Breast epithelium (tissue), 4 donors: ENCODE data around the gene SKP1. TPM values are rescaled to one million over a fixed set of nuclear protein-coding genes. Genes with fewer than 3 reads are reported as not detected.

Experiments
- DNase-seq, 2 donors: peaks; one replicate each; pipeline ENCODE4 v3.0.0-alpha.2; 2019; ENCODE audit warnings: low spot score in 2 of 2
- H3K27ac ChIP-seq, 2 donors: fragments of 200-600 bp; sonication (generic) in 1 of 2; one replicate each; pipeline ENCODE4 v1.5.1; 2016 to 2019; ENCODE audit warnings: mild to moderate bottlenecking in 1 of 2
- H3K27me3 ChIP-seq, 2 donors: fragments of 200-600 bp; sonication (generic) in 1 of 2; one replicate each; pipeline versions ENCODE4 v1.5.1 to v1.6.0; 2017 to 2019; ENCODE audit warnings: control low read depth in 1 of 2, mild to moderate bottlenecking in 1 of 2
- H3K36me3 ChIP-seq: fragments of 200-600 bp; one replicate; pipeline ENCODE4 v1.5.1; 2019
- H3K4me1 ChIP-seq, 2 donors: fragments of 200-600 bp; sonication (generic); one replicate each; pipeline ENCODE4 v1.5.1; 2016 to 2019; ENCODE audit warnings: control low read depth in 1 of 2
- H3K4me3 ChIP-seq, 3 donors: fragments of 200-600 bp; sonication (generic); 1 replicate in 2 of 3; 2 replicates in 1 of 3; pipeline ENCODE4 v1.5.1; 2016 to 2019; ENCODE audit warnings: mild to moderate bottlenecking in 3 of 3, moderate library complexity in 2 of 3
- H3K9me3 ChIP-seq, 2 donors: fragments of 200-600 bp; sonication (generic) in 1 of 2; one replicate each; pipeline ENCODE4 v1.5.1; 2016 to 2019; ENCODE audit warnings: control low read depth in 1 of 2
- CTCF ChIP-seq, 3 donors: fragments of 450-650 bp; IDR thresholded peaks; one replicate each; pipeline ENCODE4 v1.5.1; 2016 to 2017; ENCODE audit warnings: antibody characterized with exemption in 3 of 3, mild to moderate bottlenecking in 3 of 3, moderate library complexity in 3 of 3
- POLR2A ChIP-seq: fragments of 450-650 bp; IDR thresholded peaks from one replicate; pipeline ENCODE4 v1.6.1; 2016; ENCODE audit warnings: antibody characterized with exemption, mild to moderate bottlenecking, moderate library complexity
- POLR2AphosphoS5 ChIP-seq, 3 donors: sonication (generic); formaldehyde crosslinking; IDR thresholded peaks; one replicate each; pipeline ENCODE4 v1.6.1; 2017; ENCODE audit warnings: antibody characterized with exemption in 3 of 3
- intact Hi-C: fragments of 100-400 bp; cut with DNase I; formaldehyde crosslinking; loops from one replicate; pipeline ENCODE4 v1.15.1; 2023; ENCODE audit warnings: low total_unique reads
- total RNA-seq, 3 donors: library from RNA; depleted of rRNA; stranded (reverse); fragments of >200 nt; gene quantifications; one replicate each; pipeline ENCODE4 v1.1.0, GENCODE V29; 2016

SKP1 gene
- total RNA-seq, 3 donors from 2014 or later = 158 to 291 (median 259) TPM

- Histone ChIP-seq H3K27ac (peak within 1 kb of the TSS; percentile 76 to 80), H3K36me3 (no peaks in the 10 kb centered on the region), H3K4me3 (peak within 1 kb of the TSS; percentile 47 to 83 (median 59)), H3K4me1 (peaks cover 7 to 10% of the 10 kb centered on the region in 2 donors), H3K27me3 (no peaks in the 10 kb centered on the region), H3K9me3 (no peaks in the 10 kb centered on the region)
- DNase-seq = peak; percentile 62
- TF ChIP-seq POLR2AphosphoS5 (IDR thresholded peaks at IDR 0.05) = peak in 1 of 3 donors; percentile 33
- TF ChIP-seq POLR2A = no peak
- TF ChIP-seq CTCF (IDR thresholded peaks at IDR 0.05) = no peak
- intact Hi-C loops = no loop called here
Measured at GRCh38 chr5:134113902-134114875, 62.6 kb downstream of the SKP1 start, which contains the start of gene TCF7. TSS of gene TCF7 (plus strand) at chr5:134114681. CDS start at chr5:134114907, 226 bp downstream.

GRCh38 chr5:134113363-134113889 lies 63.3 kb downstream of the SKP1 start:
- intact Hi-C loops = no loop called here
- peak overlapping the region; percentile 48 to 80 for H3K27ac ChIP-seq

GRCh38 chr5:134112726-134113362 lies 63.9 kb downstream of the SKP1 start:
- Histone ChIP-seq H3K4me3 (no peak overlapping the region), H3K27me3 (no peaks in the 10 kb centered on the region), H3K36me3 (no peaks in the 10 kb centered on the region), H3K27ac (peak overlapping the region; percentile 48 to 67), H3K9me3 (no peaks in the 10 kb centered on the region), H3K4me1 (peaks cover 7 to 10% of the 10 kb centered on the region in 2 donors)
- intact Hi-C loops = no loop called here
- TF ChIP-seq POLR2AphosphoS5 (IDR thresholded peaks at IDR 0.05) (no peak), CTCF (IDR thresholded peaks at IDR 0.05) (no peak), POLR2A (no peak)
- DNase-seq = no peak

More at GRCh38 chr5:134113363-134113889, 63.3 kb downstream of the SKP1 start:
- Histone ChIP-seq H3K4me1 (peaks cover 7 to 10% of the 10 kb centered on the region in 2 donors), H3K27me3 (no peaks in the 10 kb centered on the region), H3K4me3 (peak overlapping the region; percentile 47 to 83 (median 59)), H3K9me3 (no peaks in the 10 kb centered on the region), H3K36me3 (no peaks in the 10 kb centered on the region)
- no peak for TF ChIP-seq POLR2A
- TF ChIP-seq POLR2AphosphoS5 (IDR thresholded peaks at IDR 0.05) = no peak
- TF ChIP-seq CTCF (IDR thresholded peaks at IDR 0.05) = no peak
- DNase-seq = no peak

GRCh38 chr5:134111741-134112647 lies 64.8 kb downstream of the SKP1 start:
- Histone ChIP-seq H3K27ac (peak overlapping the region; percentile 54 to 75), H3K4me1 (peaks cover 7 to 10% of the 10 kb centered on the region in 2 donors)

More at GRCh38 chr5:134111741-134112647, 64.8 kb downstream of the SKP1 start:
- Histone ChIP-seq H3K27me3 (no peaks in the 10 kb centered on the region), H3K36me3 (no peaks in the 10 kb centered on the region), H3K9me3 (no peaks in the 10 kb centered on the region), H3K4me3 (no peak overlapping the region)
- intact Hi-C loops = no loop called here
- DNase-seq = no peak
- TF ChIP-seq CTCF (IDR thresholded peaks at IDR 0.05) (no peak), POLR2A (no peak), POLR2AphosphoS5 (IDR thresholded peaks at IDR 0.05) (no peak)
